Suprapubic skin (tissue), 3 donors: ENCODE data around the gene DNAH1.

Experiments used
- POLR2A ChIP-seq, 2 donors: fragments of 450-650 bp; IDR thresholded peaks; one replicate each; pipeline ENCODE4 v1.6.1; 2017; ENCODE audit warnings: antibody characterized with exemption in 2 of 2, mild to moderate bottlenecking in 2 of 2, moderate library complexity in 2 of 2
- TF ChIP-seq, protein P1 (sequence below), 2 donors: fragments of 200-600 bp in 1 of 2; fragments of 450-650 bp in 1 of 2; sonication (generic) in 1 of 2; IDR thresholded peaks; one replicate each; pipeline ENCODE4 v1.5.1; 2016 to 2019; ENCODE audit warnings: antibody characterized with exemption in 2 of 2, mild to moderate bottlenecking in 1 of 2, moderate library complexity in 1 of 2

DNA sequence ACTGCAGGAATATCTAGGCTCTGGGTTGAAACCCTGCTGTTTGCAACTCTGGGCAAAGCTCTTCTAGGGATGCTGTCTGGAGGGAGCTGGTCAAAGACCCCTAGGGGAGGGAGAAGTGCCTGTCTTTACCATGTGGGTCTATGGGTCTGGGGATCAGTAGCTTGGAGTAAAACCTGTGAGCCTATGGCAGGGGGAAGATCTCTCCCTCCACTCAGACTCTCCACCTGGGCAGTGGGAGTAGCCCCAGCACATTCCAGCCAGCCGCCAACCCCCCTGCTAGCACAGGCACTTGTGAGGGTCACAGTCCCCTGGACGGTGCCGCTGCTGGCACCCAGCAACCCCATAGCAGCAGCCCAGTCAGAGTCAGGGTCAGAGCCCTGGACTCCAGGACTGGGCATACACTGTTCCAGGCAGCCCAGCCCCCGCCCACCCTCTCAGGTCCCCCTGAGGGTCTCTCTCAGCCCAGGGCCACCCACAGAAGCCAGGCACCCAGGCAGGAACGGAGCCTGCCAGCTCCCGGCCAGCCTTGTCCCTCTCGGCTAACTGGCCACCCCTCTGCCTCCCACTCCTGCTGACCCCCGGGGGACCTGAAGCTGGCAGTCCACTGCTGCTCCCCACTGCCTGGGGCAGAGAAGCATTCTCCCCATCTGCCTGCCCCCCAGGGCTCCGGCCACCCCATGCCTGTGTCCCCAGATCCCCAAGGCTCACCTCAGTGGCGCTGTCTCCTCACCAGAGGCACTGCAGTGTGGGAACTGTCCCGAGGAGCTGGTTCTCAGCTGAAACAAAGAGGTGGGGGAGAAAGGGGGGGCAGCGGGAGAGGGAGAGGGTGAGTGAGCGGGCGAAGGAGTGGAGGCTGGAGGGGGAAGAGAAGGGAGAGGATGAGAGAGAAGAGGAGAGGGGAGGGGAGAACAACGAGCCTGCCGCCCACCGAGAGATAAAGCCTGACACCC, 17.7 kb upstream of the DNAH1 start:
- TF ChIP-seq, protein P1, sequence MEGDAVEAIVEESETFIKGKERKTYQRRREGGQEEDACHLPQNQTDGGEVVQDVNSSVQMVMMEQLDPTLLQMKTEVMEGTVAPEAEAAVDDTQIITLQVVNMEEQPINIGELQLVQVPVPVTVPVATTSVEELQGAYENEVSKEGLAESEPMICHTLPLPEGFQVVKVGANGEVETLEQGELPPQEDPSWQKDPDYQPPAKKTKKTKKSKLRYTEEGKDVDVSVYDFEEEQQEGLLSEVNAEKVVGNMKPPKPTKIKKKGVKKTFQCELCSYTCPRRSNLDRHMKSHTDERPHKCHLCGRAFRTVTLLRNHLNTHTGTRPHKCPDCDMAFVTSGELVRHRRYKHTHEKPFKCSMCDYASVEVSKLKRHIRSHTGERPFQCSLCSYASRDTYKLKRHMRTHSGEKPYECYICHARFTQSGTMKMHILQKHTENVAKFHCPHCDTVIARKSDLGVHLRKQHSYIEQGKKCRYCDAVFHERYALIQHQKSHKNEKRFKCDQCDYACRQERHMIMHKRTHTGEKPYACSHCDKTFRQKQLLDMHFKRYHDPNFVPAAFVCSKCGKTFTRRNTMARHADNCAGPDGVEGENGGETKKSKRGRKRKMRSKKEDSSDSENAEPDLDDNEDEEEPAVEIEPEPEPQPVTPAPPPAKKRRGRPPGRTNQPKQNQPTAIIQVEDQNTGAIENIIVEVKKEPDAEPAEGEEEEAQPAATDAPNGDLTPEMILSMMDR (IDR thresholded peaks at IDR 0.05), result no peak
- no peak for TF ChIP-seq POLR2A (IDR thresholded peaks at IDR 0.05)
